Measurements from ENCODE around the gene UBE2L3.
"Not testable (repeated sequence)": the region's sequence is repeated elsewhere in the genome, so short reads cannot be mapped to it uniquely, and the experiment has no call there.

The UBE2L3 gene

GRCh38 chr22:21599053-21599893, 31.8 kb downstream of the UBE2L3 start:
- H3K4me3 ChIP-seq (ENCODE audit: low read depth, low read length), result no peak overlapping the region

- H3K4me3 ChIP-seq (ENCODE audit: low read depth, low read length), result no peak overlapping the region
Observed at GRCh38 chr22:21602579-21602978, 35.1 kb downstream of the UBE2L3 start.

GRCh38 chr22:21603973-21604372, 36.5 kb downstream of the UBE2L3 start:
- H3K4me3 ChIP-seq (ENCODE audit: low read depth, low read length), result no peak overlapping the region

GRCh38 chr22:21605887-21606564, 38.5 kb downstream of the UBE2L3 start:
- no peak overlapping the region for H3K4me3 ChIP-seq (ENCODE audit: low read depth, low read length)

GRCh38 chr22:21606775-21607174, 39.3 kb downstream of the UBE2L3 start:
- no peak overlapping the region for H3K4me3 ChIP-seq (ENCODE audit: low read depth, low read length)

- H3K4me3 ChIP-seq (ENCODE audit: low read depth, low read length), result not testable (repeated sequence)
Observed at GRCh38 chr22:21609556-21610157, 42.1 kb downstream of the UBE2L3 start.

- H3K4me3 ChIP-seq (ENCODE audit: low read depth, low read length), result no peak overlapping the region
Observed at GRCh38 chr22:21611210-21611977, 43.9 kb downstream of the UBE2L3 start.

GRCh38 chr22:21612858-21613257, 45.3 kb downstream of the UBE2L3 start:
- H3K4me3 ChIP-seq (ENCODE audit: low read depth, low read length), result no peak overlapping the region

GRCh38 chr22:21613553-21614233, 46.2 kb downstream of the UBE2L3 start:
- H3K4me3 ChIP-seq (ENCODE audit: low read depth, low read length), result no peak overlapping the region

GRCh38 chr22:21615731-21616130, 48.2 kb downstream of the UBE2L3 start:
- no peak overlapping the region for H3K4me3 ChIP-seq (ENCODE audit: low read depth, low read length)

- not testable (repeated sequence) for H3K4me3 ChIP-seq (ENCODE audit: low read depth, low read length)
Observed at GRCh38 chr22:21617337-21617736, 49.8 kb downstream of the UBE2L3 start.

GRCh38 chr22:21621025-21621424, 53.5 kb downstream of the UBE2L3 start:
- H3K4me3 ChIP-seq (ENCODE audit: low read depth, low read length), result no peak overlapping the region

- no peak overlapping the region for H3K4me3 ChIP-seq (ENCODE audit: low read depth, low read length)
Observed at GRCh38 chr22:21622011-21622918, 54.8 kb downstream of the UBE2L3 start.

GRCh38 chr22:21622919-21623647, 55.6 kb downstream of the UBE2L3 start:
- H3K4me3 ChIP-seq (ENCODE audit: low read depth, low read length), result no peak overlapping the region

GRCh38 chr22:21623648-21623970, 56.1 kb downstream of the UBE2L3 start:
- H3K4me3 ChIP-seq (ENCODE audit: low read depth, low read length), result no peak overlapping the region

GRCh38 chr22:21624120-21624879, 56.8 kb downstream of the UBE2L3 start:
- H3K4me3 ChIP-seq (ENCODE audit: low read depth, low read length), result no peak overlapping the region

- no peak overlapping the region for H3K4me3 ChIP-seq (ENCODE audit: low read depth, low read length)
Observed at GRCh38 chr22:21624880-21625791, 57.6 kb downstream of the UBE2L3 start.

Measured in iPS-11a (cell line).